Superior temporal gyrus (tissue), 1 donor: ENCODE measurements around the gene KNDC1.

Source experiments
- DNase-seq: peaks from one replicate; pipeline ENCODE4 v3.0.0-alpha.2; 2016; ENCODE audit errors: extremely low spot score

Gene KNDC1

DNA sequence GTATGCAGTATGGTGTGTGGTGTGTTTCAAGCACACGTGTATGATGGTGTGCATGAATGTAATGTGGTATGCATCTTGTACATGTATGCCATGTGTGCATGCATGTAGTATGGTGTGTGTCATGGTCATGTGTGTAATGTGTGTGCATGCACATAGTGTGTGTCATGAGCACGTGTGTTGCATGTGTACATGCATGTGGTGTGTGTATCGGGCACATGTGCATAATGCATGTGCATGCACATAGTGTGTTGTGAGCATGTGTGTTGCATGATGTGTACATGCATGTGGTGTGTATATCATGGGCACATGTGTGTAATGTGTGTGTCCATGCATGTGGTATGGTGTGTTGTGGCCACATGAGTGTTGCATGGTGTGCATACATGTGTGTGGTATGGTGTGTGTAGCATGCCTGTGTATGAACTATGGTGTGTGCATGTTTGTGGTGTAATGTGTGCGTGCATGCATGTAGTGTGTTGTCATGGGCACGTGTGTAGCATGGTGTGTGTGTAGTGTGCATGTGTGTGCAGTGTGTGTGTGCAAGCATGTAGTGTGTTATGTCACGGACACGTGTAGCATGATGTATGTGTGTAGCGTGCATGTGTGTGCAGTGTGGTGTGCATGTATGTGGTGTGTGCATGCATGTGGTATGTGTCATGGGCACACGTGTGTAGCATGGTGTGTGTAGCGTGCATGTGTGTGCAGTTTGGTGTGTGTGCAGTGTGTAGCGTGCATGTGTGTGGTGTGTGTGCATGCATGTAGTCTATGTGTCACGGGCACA lies 17.6 kb downstream of the KNDC1 start:
- no peak for DNase-seq

DNA sequence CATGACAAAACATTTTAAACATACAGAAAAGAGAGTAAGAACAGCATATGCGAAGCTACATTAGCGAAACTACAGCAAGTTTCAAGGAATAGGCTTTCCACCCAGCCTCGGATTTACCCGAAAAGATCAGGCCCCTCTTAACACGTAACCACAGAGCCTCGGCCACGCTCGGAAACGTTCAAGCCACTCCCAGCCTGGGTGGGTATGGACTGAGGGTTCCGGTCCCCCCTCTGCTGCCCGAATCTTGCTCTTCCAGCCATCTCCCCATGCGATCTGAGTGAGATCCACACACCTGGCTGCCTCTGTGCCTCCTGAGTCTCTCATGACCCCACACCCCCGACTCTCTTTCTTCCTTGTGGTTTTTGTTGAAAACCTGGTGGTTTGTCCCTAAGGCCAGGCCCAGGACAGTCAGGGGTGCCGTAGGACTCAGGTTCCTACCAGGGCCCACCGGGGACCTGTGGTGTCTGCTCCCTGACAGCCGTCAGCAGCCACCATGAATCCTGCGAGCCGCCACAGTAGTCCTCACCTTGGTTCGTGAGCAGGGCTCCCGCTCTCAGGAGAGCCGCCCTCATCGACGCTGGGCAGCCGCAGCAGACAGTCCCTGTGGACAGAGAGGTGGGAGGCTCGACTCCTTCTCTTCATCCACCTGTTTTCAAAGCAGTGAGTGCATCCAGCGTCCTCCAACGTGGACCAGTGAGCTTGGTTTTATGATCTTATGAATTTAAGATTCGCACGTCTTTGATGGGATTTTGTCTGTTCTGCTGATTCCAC lies 18.5 kb downstream of the KNDC1 start:
- no peak for DNase-seq

DNA sequence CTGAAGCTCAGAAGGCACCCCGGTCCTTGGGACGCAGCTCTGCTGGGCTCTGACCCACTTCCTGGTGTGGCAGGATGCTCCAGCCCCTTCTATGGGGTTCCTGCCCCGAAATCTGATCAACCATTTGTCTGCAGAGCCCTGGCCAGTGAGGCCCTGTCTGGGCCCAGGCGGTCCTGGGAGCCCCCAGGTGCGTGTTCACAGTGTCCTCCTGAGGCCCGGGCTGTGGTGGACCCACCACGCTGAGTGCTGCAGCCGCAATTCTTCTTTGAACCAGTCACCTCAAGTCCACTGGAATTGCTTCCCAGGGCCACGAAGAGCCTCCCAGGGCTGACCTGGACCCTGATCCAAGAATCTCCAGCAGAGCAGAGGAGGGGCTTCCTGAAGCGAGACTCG lies 19.1 kb downstream of the KNDC1 start:
- DNase-seq, result no peak

DNA sequence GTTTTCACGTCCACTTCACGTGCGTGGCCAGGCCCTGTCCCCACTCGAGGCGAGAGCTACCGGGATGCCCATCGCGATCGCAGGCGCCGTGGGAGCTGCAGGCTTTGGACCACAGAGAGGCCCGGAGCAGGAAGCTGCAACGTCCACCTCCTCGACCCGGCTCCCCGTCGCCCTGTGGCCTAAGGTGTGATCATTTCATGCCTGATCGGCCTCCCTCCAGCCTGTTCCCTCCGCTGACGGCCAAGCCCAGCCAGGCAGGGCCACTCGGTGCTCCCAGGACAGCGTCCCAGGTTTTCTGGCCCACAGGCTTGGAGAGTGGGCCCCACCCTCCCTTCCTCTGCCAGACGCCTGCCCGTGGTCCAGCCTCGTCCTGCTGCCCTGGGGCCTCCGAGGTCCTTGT lies 19.6 kb downstream of the KNDC1 start:
- DNase-seq, result no peak

DNA sequence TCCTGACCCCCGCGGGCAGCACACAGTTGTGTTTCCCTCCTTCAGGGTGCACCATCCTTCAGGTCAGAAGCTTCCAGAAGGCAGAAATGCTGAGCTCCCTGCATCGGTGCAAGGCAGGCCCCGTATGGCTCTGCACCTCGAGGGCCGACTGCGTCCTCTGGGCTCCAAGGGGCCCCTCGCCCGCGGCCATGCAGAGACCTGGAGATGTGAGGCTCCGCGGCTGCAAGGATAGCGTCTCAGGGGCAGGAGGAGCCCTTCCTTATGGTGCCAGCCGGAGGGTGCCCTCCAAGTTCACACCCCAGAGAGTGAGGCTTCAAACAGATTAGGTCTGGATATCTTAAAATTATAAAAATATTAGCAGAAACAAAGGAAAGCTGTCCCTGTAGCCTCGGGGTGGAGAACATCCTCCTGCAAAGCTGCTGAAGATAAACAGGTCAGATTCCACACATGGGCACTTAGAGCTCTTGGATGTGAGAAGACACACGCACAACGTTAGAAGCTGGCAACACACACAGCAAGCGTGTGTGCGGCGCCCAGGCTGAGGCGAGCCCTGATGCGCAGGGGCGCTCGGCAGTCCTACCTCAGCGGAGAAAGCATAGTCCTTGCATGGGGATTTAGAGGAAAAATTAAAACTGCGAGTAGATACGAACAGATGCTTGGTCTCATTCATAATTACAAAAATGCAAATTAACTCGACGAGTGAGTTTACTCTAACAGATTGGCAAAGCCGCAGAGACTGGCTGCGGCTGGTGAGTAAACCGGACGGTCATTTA lies 20.4 kb downstream of the KNDC1 start:
- no peak for DNase-seq

DNA sequence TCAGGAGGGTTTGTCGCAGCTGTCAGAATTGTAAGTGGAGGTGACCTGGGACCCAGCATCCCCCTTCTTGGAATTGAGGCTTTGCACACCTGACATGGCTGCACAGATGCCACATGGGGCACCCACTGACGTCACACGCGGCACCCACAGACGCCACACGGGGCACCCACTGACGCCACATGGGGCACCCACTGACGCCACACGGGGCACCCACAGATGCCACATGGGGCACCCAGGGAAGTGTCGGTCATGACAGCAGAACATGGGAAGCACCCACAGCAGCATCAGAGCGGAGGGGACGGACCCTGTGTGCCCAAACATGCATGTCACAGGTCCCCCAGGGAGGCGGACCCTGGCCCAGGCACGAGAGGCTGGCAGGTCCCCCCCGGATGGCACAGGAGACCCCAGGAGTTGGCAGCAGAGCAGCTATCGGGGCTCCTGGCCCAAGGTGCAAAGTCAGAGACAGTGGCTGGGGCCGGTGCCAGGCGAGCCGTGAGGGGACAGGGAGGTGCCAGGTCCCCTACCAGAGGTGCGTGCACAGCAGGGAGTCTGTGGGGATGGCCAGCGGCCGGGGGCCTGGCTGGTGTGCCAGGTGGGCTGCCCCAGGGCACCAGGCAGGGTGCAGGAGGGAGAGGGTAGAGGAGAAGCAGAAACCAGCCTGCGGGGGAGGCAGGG lies 21.1 kb downstream of the KNDC1 start:
- no peak for DNase-seq

DNA sequence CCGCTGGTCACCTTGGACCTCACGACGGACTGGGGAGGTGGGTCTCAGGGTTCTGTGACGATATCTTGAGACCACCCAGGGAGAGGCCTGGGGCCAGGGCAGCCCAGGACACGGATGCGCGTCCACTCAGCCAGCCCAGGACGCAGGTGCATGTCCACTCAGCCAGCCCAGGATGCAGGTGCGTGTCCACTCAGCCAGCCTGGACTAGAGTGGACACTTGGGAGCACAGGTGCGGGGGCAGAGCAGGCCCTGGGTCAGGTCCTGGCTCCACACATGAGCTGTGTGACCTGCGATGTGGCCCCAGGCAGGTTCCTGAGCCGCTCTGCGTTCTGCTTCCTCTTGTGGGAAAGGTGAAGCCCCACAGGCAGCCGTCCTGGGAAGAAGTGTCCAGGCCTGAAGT lies 22.2 kb downstream of the KNDC1 start:
- no peak for DNase-seq

DNA sequence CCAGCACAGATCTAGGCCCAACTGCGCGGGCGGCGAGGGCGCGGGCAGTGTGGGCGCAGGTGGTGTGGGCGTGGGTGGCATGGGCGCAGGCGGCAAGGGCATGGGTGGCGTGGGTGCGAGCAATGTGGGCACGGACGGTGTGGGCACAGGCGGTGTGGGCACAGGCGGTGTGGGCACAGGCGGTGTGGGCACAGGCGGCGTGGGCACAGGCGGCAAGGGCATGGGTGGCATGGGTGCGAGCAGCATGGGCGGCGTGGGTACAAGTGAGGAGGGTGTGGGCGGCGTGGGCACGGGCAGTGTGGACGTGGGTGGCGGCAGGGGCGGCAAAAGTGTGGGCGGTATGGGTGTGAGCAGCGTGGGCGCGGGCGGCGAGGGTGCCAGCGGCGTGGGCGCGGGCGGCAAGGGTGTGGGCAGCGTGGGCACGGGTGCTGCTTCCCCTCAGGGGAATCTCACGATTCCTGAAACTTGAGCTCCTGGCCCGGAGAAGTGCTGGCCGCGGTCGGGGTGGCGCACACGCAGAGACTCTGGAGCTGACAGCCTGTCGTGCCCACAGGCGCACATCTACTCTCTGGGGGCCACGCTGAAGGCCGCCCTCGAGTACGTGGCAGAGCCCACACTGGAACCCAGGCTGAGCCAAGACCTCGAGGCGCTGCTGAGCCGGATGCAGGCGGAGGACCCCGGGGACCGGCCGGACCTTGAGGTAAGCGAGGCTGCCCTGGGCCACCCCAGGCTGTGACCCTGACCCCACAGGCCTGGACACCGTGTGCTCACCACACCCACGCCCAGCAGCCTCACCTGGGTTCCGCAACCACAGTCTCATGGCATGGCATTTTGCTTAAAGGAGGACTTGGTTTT lies 23.0 kb downstream of the KNDC1 start:
- no peak for DNase-seq

DNA sequence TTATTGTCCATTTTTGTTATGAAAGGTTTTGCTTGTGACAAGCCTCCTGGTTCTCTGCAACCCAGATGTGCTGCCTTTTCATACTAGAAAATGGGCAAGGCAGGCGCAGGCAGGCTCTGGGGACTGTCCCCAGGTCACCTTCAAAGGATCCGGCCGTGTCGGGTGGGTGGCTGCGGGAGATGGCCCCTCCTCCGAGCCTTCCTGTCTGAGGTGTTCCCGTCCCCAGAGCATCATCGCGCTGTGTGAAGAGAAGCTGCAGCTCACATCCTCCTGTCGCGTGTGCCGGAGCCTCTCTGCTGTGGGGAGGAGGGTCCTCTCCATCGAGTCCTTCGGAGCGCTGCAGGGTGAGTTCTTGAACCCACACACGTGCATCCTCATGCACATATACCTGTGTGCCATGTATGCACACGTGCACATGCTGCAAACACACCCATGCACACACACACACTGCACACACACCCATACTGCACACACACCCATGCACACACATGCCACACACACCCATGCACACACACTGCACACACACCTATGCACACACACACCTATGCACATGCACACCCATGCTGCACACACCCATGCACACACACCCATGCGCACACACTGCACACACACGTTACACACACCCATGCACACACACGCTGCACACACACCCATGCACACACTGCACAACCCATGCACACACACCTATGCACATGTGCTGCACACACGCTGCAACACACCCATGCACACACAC lies 23.8 kb downstream of the KNDC1 start:
- no peak for DNase-seq

DNA sequence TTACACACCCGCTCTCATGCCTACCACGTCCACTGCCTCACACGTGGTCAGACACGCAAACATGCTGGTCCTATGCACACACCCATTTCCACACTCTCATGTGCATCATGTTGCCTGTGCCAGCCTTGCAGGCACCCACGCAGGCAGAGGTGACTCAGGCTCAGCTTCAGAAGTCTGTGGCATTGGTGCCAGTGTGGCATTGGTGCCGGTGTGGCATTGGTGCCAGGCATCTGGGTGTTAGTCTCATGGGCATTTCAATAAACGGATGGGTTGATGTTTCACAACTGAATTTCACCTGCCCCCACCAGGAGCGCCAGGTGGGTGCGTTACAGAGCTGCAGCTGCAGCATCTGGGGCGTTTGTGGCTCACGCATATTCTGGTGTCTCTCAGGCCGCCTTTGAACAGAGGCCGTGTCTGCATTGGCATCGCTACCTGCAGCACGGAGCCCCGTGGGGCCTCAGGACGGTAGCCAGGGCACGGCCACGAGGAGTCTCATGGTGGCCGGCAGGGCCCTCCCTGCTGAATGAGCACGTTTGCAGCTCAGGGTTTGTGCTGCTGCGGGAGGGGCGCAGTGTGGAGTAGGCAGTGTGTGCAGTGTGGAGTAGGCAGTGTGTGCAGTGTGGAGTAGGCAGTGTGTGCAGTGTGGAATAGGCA lies 24.7 kb downstream of the KNDC1 start:
- no peak for DNase-seq

DNA sequence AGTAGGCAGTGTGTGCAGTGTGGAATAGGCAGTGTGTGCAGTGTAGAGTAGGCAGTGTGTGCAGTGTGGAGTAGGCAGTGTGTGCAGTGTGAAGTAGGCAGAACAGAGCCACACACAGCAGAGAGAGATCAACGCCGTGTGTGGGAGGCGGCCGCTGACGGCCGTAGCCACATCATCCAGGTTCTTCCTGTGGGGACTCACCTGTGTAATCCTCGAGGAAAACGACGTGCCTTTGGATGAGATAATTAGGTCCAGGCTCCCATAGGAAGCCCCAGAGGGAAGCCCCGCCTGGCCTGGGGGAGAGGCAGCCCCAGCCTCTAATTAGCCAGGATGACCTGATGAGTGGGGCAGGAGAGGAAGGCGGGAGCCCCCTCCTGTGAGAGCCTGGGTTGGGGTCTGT lies 25.4 kb downstream of the KNDC1 start:
- DNase-seq, result no peak

DNA sequence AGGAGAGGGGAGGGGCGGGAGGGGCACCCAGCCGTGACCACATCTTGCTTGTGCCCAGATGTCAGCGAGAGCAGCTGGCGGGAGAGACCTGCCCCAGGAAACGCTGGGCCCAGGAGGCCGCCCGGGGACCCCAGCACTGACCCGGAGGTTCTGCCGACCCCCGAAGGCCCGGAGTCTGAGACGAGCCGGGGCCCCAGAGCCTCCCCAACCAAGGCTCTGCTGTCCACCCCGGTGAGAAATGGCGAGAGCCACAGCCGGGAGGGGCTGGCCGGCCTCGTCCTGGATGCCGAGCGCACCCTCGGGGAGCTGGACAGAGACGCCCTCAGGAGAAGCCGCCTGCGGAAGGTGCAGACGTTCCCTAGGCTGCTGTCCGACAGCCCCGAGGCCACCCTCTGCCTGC lies 25.9 kb downstream of the KNDC1 start:
- no peak for DNase-seq

DNA sequence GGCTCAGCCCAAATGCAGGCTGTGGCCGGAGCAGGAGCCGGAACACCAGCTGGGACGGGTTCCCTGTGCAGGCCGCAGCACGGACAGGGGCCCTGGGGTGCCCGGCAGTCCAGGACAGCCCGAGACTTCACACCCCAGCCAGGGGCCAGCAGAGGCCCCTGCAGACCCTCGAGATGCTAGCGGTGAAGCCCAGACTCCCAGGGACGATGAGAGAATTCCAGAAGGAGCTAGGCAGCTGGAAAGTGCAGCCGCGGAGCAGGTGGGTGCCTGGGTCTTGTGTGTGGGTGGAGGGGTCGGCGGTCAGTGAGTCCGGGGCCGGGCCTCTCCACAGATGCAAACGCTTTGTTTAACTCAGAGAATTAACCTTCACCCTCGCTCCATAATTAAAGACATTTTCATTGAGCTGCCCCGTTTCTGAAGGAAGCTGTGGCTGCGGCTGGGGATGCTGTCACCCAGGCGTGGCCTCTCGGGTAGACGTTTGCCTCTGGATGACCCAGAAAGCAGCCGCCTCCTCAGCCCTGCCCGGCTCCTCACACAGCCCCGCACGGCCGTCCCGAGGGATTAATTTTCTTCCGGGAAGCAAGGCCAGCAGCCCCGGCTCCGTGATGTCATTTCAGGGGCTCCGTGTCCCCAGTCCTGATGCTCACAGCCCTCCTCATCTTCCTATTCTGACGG lies 26.5 kb downstream of the KNDC1 start:
- no peak for DNase-seq

DNA sequence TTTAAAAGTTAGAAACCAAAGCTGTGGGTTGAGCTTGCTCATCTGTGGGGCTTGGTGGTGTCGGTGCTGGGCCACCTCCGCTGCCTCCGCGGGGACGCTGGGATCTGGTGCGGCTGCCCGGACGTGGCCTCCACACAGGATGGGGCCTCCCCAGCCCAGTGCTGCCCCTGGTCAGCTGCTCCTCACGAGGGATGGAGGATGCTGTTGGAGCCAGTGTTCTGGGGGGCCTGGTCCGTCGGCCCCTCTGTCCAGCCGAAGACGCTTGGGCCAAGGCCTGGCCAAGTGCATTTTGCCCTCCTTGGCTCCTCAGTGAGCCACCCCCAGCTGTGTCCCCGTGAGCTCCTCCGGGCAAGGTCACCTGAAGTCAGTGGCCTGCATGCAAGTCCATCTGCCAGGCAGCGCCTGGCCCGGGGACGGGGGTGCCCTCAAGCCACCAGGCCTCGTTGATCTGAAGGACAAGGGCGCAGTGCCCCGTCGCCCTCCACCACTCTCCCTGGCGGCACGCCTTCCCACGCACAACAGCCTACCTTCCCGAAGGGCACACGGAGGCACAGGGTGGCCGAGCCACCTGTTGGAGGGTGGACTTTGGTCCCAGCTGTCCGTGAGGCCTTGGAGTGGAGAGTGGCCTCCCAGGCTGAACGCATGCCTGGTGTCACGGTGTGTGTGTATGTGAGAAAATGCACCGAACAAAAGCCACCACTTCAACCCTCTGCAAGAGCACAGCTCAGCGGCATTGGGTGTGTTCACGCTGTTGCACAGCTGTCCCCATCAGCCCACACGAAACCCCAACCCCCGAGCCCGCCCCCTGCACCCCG lies 27.3 kb downstream of the KNDC1 start:
- DNase-seq, result no peak

DNA sequence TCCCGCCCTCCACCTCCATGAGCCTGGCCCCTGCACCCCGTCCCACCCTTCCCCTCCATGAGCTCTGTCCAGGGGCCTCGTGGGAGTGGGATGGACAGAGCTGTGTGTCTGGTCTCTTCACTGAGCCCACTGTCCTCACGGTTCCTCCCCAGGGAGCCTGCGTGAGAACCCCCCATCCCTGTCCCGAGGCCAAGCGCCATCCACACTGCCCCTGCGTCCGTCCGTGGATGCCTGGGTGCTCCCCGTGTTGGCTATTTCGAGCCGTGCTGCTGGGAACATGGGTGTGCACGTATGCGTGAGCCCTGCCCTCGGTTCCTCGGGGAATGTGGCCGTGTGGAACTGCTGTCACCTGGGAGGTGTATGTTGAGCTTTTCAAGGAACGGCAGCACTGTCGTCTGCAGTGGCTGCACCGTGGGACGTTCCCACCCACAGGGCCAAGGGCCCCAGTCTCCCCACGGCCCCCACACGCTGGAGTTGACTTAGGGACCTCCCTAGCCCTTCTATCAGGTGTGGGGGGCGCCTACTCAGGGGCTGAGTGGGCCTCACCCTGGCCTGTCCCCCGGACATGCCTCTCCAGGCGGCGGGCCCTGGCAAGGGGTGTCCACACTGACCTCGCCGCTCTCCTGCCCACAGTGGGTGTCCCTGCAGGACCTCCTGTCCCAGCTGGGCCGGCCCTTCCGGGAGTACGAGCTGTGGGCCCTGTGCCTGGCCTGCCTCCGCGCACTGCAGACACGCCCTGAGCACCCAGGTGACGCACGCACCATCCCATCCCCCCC lies 28.1 kb downstream of the KNDC1 start:
- DNase-seq, result no peak

DNA sequence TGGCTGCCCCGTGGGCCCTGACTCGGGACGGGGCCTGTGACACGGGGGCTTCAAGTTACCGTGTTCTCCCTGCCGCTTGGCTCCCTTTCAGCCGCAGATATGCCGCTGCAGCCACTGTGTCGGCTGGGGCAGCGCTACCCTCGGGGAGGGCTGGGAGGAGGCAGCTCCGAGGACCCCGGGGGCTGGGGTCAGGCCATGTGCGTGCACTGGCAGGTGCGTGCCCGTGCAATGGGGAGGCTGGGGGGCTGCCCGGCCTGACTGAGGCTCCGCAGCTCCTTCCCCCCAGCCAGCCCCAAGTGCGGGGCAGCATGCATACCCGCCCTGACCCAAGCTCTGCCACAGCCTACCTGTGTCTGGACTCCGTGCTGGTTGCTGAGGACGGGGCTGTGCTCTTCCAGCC lies 29.2 kb downstream of the KNDC1 start:
- no peak for DNase-seq

DNA sequence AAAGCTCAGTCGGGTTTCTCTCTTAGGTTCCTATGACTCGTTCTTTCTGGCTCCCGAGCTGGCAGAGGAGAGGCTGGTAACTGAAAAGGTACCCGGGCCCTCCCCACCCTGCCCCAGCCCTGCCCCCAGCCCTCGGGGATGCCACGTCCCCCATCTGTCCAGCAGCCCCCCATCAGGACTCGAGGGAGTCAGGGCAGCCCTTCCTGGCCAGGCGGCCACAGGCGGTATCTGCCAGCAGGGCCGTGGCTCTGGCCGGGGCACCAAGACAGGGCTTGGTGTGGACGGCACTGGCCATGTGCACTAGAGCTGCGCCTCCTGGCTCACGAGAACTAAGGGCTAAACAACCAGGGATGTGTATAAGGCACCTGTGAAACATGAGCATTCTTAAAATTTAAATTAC lies 29.7 kb downstream of the KNDC1 start:
- no peak for DNase-seq

DNA sequence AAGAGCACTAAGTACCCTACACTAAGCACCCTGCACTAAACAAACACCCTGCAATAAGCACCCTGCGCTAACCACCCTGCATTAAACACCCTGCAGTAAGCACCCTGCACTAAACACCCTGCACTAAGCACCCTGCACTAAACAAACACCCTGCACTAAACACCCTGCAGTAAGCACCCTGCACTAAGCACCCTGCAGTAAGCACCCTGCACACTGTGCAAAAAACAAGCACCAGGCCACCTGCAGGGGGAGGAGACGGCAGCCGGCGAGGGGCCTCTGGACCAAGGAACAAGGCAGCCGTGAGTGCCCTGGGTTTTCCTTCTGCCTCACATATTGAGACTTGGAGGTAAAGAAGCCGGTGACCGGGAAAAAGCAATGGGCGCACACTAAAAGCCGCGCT lies 30.2 kb downstream of the KNDC1 start:
- no peak for DNase-seq
